Effector memory CD8-positive, alpha-beta T cell (primary cell): ENCODE measurements around the gene CALML4.

Source experiments
- ATAC-seq: fragments of 150-1000 bp; cut with Tn5 transposase; replicated peaks from 2 replicates; pipeline ENCODE4 v1.10.0; 2021; ENCODE audit warnings: mild to moderate bottlenecking, moderate library complexity
- DNase-seq, 3 experiments: peaks; one replicate each; pipeline ENCODE4 v3.0.0; 2021
- H3K27ac Mint-ChIP-seq, 2 donors: one replicate each; pipeline ENCODE4 v1.8.0; 2022; ENCODE audit warnings: mild to moderate bottlenecking in 2 of 2, mixed read lengths in 2 of 2, moderate library complexity in 2 of 2
- H3K27me3 Mint-ChIP-seq, 2 donors: one replicate each; pipeline ENCODE4 v1.8.0; 2022; ENCODE audit warnings: mixed read lengths in 2 of 2
- H3K36me3 Mint-ChIP-seq: one replicate; pipeline ENCODE4 v1.8.0; 2022; ENCODE audit warnings: mild to moderate bottlenecking, moderate library complexity, mixed read lengths; ENCODE audit not compliant: insufficient read depth
- H3K4me1 Mint-ChIP-seq, 2 donors: one replicate each; pipeline ENCODE4 v1.8.0; 2022; ENCODE audit warnings: low read depth in 2 of 2, mixed read lengths in 2 of 2
- H3K4me3 Mint-ChIP-seq, 2 donors: one replicate each; pipeline ENCODE4 v1.8.0; 2022; ENCODE audit warnings: mild to moderate bottlenecking in 2 of 2, mixed read lengths in 2 of 2, moderate library complexity in 2 of 2
- H3K9me3 Mint-ChIP-seq, 2 donors: one replicate each; pipeline ENCODE4 v1.8.0; 2022; ENCODE audit warnings: mixed read lengths in 2 of 2

The CALML4 gene

DNA sequence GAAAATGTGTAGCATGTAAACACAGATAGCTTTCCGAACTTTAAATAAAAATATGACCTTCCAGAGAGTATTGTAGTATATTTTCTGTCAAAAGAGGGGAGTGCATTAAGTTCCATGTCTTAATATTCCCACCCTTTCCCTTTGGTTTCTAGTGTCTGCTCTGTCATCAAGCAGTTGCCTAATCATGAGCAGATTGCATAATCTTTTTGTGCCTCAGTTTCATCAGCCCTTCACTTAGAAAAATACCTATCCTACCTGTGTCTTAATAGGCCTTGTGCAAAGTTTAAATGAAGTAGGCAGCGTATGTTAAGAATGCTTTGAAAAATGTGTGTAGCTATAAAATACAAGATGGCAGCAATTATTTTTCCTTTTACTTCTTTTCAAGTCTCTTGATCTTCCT lies 52.8 kb downstream of the CALML4 start:
- DNase-seq: no peak
- Mint-ChIP-seq H3K4me3 (no peak overlapping the region), H3K27me3 (no peaks in the 10 kb centered on the region), H3K4me1 (peaks cover 9 to 17% of the 10 kb centered on the region in 2 donors), H3K36me3 (peaks cover 25% of the 10 kb centered on the region), H3K9me3 (no peaks in the 10 kb centered on the region), H3K27ac (peak overlapping the region in 1 of 2 donors; percentile 23)
- no peak for ATAC-seq

DNA sequence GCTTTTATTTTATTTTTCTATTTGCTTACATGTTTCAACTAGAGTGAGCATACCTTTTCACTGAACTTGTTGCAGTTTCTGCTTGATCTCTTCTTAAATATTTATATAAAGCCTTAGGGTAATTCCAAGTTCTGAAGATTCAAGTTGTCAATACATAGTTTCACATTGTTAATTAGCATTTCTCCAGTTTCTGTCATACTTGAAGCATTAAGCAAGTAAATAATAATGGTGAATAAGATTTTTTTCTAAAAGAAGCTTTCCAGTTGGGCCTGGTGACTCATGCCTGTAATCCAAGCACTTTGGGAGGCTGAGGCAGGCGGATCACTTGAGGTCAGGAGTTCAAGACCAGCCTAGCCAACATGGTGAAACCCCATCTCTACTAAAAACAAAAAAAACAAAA lies 53.9 kb downstream of the CALML4 start:
- DNase-seq: no peak

DNA sequence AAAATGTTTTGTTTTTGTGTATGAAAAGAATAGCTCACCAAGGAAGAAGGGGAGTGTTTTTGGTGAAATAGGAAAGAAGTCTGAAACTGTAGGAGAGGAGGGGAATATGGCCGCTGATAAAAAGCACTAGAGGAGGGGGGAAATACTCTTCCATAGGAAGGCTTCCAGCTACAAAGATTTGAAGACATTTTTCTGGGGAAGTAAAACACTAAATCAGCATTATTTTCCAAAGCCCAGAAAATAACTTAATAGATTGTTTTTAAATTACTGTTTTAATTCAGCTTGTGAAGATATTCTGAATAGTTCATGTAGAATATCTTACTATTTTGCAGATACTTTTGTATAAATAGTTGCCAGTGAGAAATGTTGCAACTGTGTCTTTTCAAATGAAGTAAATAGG lies 54.9 kb downstream of the CALML4 start:
- no peaks in the 10 kb centered on the region for H3K9me3 Mint-ChIP-seq
- peak overlapping the region in 1 of 2 donors; percentile 47 for H3K27ac Mint-ChIP-seq
- H3K4me1 Mint-ChIP-seq: peaks cover 9 to 17% of the 10 kb centered on the region in 2 donors
- ATAC-seq (no peak), DNase-seq (no peak)
- no peaks in the 10 kb centered on the region for H3K27me3 Mint-ChIP-seq
- H3K36me3 Mint-ChIP-seq: peaks cover 42% of the 10 kb centered on the region
- H3K4me3 Mint-ChIP-seq: no peak overlapping the region

More for the DNA sequence above, 53.9 kb downstream of the CALML4 start:
- peaks cover 35% of the 10 kb centered on the region for H3K36me3 Mint-ChIP-seq
- H3K4me1 Mint-ChIP-seq: peaks cover 9 to 17% of the 10 kb centered on the region in 2 donors
- H3K27me3 Mint-ChIP-seq: no peaks in the 10 kb centered on the region
- no peaks in the 10 kb centered on the region for H3K9me3 Mint-ChIP-seq
- no peak for ATAC-seq
- no peak overlapping the region for H3K4me3 Mint-ChIP-seq
- H3K27ac Mint-ChIP-seq: no peak overlapping the region

DNA sequence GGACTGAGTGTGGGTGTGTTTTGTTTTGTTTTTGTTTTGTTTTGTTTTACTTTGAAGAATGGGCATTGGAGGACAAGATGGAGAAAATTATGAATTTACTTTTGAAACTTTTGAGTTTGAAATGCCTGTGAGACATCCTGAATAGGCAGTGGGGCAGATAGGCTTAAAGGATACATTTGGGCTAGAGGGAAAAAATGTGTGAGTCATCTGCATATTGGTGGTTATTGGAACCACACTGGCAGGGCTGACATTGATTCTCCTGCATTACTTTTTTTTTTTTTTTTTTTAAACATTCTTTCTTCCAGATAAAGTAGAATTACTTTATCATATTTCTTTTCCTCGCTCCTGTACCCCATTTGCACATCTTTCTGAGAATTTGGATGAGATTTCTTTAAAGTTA lies 56.1 kb downstream of the CALML4 start:
- peaks cover 11 to 17% of the 10 kb centered on the region in 2 donors for H3K4me1 Mint-ChIP-seq
- H3K27ac Mint-ChIP-seq: peak overlapping the region in 1 of 2 donors; percentile 65
- H3K36me3 Mint-ChIP-seq: peaks cover 34% of the 10 kb centered on the region
- H3K4me3 Mint-ChIP-seq: no peak overlapping the region
- H3K9me3 Mint-ChIP-seq: no peaks in the 10 kb centered on the region
- ATAC-seq: no peak
- H3K27me3 Mint-ChIP-seq: no peaks in the 10 kb centered on the region
- DNase-seq: no peak

DNA sequence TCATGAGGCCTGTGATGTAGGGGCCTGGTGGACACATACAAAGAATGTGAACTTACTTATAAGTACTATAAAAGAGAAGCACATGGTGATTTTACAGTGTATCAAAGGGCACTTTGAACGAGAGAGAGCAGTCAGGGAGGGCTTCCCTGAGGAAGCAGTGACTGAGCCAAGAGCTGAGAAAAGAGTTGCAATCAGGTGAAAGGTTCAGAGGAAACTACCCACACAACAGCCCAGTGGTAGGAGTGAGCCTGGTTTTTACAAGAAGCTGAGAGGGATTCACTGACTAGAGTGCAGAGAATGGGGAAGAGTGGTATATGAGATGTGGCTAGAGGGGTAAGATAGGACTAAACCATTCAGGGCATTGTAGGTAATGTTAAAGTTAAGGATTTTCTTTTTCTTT lies 57.1 kb downstream of the CALML4 start:
- Mint-ChIP-seq H3K4me1 (peaks cover 11 to 24% of the 10 kb centered on the region in 2 donors), H3K36me3 (peaks cover 30% of the 10 kb centered on the region), H3K4me3 (no peak overlapping the region), H3K27ac (peak overlapping the region in 1 of 2 donors; percentile 42), H3K27me3 (no peaks in the 10 kb centered on the region), H3K9me3 (no peaks in the 10 kb centered on the region)
- no peak for ATAC-seq
- no peak for DNase-seq

DNA sequence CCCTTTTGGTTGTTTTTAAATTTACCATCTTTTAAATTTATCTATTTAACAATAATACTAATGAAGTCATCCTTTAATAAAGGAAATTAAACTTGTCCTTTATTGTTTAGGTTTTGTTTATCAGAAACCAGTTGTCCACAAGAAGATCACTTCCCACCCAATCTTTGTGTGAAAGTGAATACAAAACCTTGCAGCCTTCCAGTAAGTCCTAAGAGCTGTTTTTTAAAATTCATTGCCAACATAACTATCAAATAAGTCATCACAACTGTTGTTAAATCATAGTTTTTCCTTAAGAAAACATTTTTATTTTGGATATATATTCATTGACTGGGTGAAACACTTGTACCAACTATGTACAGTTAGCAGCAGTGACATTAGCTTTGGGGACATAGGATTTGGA lies 59.4 kb downstream of the CALML4 start:
- H3K27ac Mint-ChIP-seq: no peak overlapping the region

DNA sequence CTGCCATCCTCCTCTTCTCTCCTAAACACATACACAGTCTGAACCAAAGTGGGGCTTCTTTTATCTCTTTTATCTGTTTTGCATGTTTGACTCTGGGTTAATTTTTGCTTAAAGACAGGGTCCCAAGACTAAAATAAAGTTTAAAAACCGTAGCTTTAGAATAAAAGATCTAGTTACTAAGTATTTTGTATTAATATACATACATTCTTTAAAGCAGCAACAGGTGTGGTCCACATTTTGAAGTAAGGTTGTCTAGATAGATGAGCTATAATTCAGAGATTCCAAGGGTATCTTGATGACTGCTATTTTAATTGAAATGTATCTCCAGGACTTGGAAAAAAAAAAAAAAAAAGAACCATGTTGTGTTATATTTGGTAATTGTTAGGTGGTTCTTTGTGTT lies 61.3 kb downstream of the CALML4 start:
- Mint-ChIP-seq H3K27me3 (no peaks in the 10 kb centered on the region), H3K4me1 (peaks cover 10 to 40% of the 10 kb centered on the region in 2 donors), H3K36me3 (peaks cover 28% of the 10 kb centered on the region), H3K4me3 (no peak overlapping the region), H3K27ac (peak overlapping the region in 1 of 2 donors; percentile 13), H3K9me3 (no peaks in the 10 kb centered on the region)
- DNase-seq: no peak
- ATAC-seq: no peak

More for the DNA sequence above, 59.4 kb downstream of the CALML4 start:
- peaks cover 32% of the 10 kb centered on the region for H3K36me3 Mint-ChIP-seq
- no peaks in the 10 kb centered on the region for H3K27me3 Mint-ChIP-seq
- peaks cover 13 to 29% of the 10 kb centered on the region in 2 donors for H3K4me1 Mint-ChIP-seq
- H3K4me3 Mint-ChIP-seq: no peak overlapping the region
- ATAC-seq: no peak
- no peak for DNase-seq
- no peaks in the 10 kb centered on the region for H3K9me3 Mint-ChIP-seq

DNA sequence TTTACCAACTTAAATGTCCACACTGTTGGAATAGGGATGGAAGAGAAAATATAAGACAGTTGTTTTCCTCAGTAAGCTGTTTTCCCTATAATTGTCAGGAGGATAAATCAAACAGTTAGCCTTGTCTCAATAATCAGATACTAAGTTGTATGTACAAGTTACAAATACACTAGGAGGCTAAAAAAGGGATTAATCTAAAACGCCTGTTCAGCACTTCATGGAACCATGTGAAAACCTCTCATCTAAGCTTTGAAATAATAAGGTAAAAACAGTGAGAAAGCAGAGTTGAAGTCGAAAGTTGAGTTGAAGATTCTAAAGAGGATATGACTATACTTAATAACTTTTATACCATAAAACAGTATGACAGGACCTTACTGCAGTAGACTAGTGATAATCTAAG lies 62.0 kb downstream of the CALML4 start:
- peaks cover 8 to 39% of the 10 kb centered on the region in 2 donors for H3K4me1 Mint-ChIP-seq
- H3K27me3 Mint-ChIP-seq: no peaks in the 10 kb centered on the region
- ATAC-seq (no peak), DNase-seq (no peak)
- no peak overlapping the region for H3K27ac Mint-ChIP-seq
- peaks cover 25% of the 10 kb centered on the region for H3K36me3 Mint-ChIP-seq
- no peaks in the 10 kb centered on the region for H3K9me3 Mint-ChIP-seq
- no peak overlapping the region for H3K4me3 Mint-ChIP-seq
